ENCODE data around the gene JMJD8. TPM values are rescaled to one million over a fixed set of nuclear protein-coding genes. Genes with fewer than 3 reads are reported as not detected.
A peak's percentile ranks its signal among the peaks of the same experiment; 100 is the strongest.

The JMJD8 gene
- total and polyA plus RNA-seq, 9 of the 15 experiments (the other 6 are each of a cell fraction or from before 2014, with no cell fraction given) = 1.2 to 50.6 (median 29.3) TPM

GRCh38 chr16:678858-679813 lies 5.0 kb downstream of the JMJD8 start (continued):
- TF ChIP-seq PRDM10 (IDR thresholded peaks at IDR 0.05; ENCODE audit: partially characterized antibody) (no peak), RBM34 (IDR thresholded peaks at IDR 0.05; ENCODE audit: borderline replicate concordance, insufficient read depth, low read length) (no peak), IRF9 (tag; IDR thresholded peaks at IDR 0.05) (no peak), ZEB2 (IDR thresholded peaks at IDR 0.05) (no peak), SRSF9 (IDR thresholded peaks at IDR 0.05; ENCODE audit: borderline replicate concordance, low read depth, low read length) (no peak), KLF1 (tag; IDR thresholded peaks at IDR 0.05) (no peak), ETS2 (tag; IDR thresholded peaks at IDR 0.05; ENCODE audit: borderline replicate concordance, poor library complexity, severe bottlenecking) (no peak), JUN (IDR thresholded peaks at IDR 0.05; ENCODE audit: borderline replicate concordance, low read depth, low read length) (peak; percentile 15; the same call in 1 of the 2 replicates), JUN (CRISPR knock-in tag; IDR thresholded peaks at IDR 0.05; ENCODE audit: borderline replicate concordance) (no peak), TEAD4 (IDR thresholded peaks at IDR 0.05; ENCODE audit: low read length) (no peak), TEAD4 (CRISPR knock-in tag; IDR thresholded peaks at IDR 0.05; ENCODE audit: borderline replicate concordance) (no peak), MAZ (CRISPR knock-in tag; conservative IDR thresholded peaks at IDR 0.05 in 1 of 2, IDR thresholded peaks at IDR 0.05 in 1 of 2) (peak in 1 of 2 experiments; percentile 15; a peak in 1 of 4 replicates), ZNF146 (CRISPR knock-in tag; IDR thresholded peaks at IDR 0.05; ENCODE audit: unreplicated experiment) (no peak), ARID2 (IDR thresholded peaks at IDR 0.05) (no peak), FOXK2 (conservative IDR thresholded peaks at IDR 0.05 in 1 of 2, IDR thresholded peaks at IDR 0.05 in 1 of 2; ENCODE audit: low read depth in 2 of 2) (no peak), CREB1 (IDR thresholded peaks at IDR 0.05) (no peak), CREB1 (CRISPR knock-in tag; IDR thresholded peaks at IDR 0.05) (0 out of 2 replicates have a peak, but pooled peaks have one; percentile 2), NFE2L1 (tag; IDR thresholded peaks at IDR 0.05; ENCODE audit: borderline replicate concordance, low read depth) (no peak), PKNOX1 (IDR thresholded peaks at IDR 0.05) (peak; percentile 44; the same call in 1 of the 2 replicates), PHF8 (IDR thresholded peaks at IDR 0.05; ENCODE audit: borderline replicate concordance, low read length) (peak; percentile 72; the same call in 1 of the 2 replicates), TFAM (CRISPR knock-in tag; conservative IDR thresholded peaks at IDR 0.05) (no peak)

All from K562 (cell line).